ENCODE measurements around the gene SGPL1. TPM values are rescaled to one million over a fixed set of nuclear protein-coding genes. Genes with fewer than 3 reads are reported as not detected.

Gene SGPL1
- total RNA-seq, 1 donor from 2014 or later: 111 TPM

- Mint-ChIP-seq H3K9me3 (ENCODE audit: unreplicated experiment) (peaks cover 3% of the 10 kb centered on the region), H3K27me3 (ENCODE audit: unreplicated experiment) (peaks cover 7% of the 10 kb centered on the region), H3K4me1 (ENCODE audit: low read depth, unreplicated experiment) (peaks cover 21% of the 10 kb centered on the region), H3K4me3 (ENCODE audit: unreplicated experiment) (peak overlapping the region; percentile 15), H3K36me3 (ENCODE audit: unreplicated experiment) (peaks cover 9% of the 10 kb centered on the region), H3K27ac (ENCODE audit: unreplicated experiment) (no peak overlapping the region)
- no peak for TF ChIP-seq CTCF (IDR thresholded peaks at IDR 0.05; ENCODE audit: partially characterized antibody, unreplicated experiment)
- no peak for DNase-seq
Measured at GRCh38 chr10:70889291-70889690, 73.5 kb downstream of the SGPL1 start.

GRCh38 chr10:70890917-70891431 lies 75.2 kb downstream of the SGPL1 start:
- no peak for TF ChIP-seq CTCF (IDR thresholded peaks at IDR 0.05; ENCODE audit: partially characterized antibody, unreplicated experiment)

GRCh38 chr10:70891627-70892026 lies 75.9 kb downstream of the SGPL1 start:
- no peak overlapping the region for H3K4me3 Mint-ChIP-seq (ENCODE audit: unreplicated experiment)
- peaks cover 3% of the 10 kb centered on the region for H3K9me3 Mint-ChIP-seq (ENCODE audit: unreplicated experiment)

More at GRCh38 chr10:70890917-70891431, 75.2 kb downstream of the SGPL1 start:
- Mint-ChIP-seq H3K27me3 (ENCODE audit: unreplicated experiment) (peaks cover 4% of the 10 kb centered on the region), H3K27ac (ENCODE audit: unreplicated experiment) (peak overlapping the region; percentile 41), H3K4me3 (ENCODE audit: unreplicated experiment) (no peak overlapping the region), H3K9me3 (ENCODE audit: unreplicated experiment) (peaks cover 3% of the 10 kb centered on the region), H3K4me1 (ENCODE audit: low read depth, unreplicated experiment) (peaks cover 19% of the 10 kb centered on the region), H3K36me3 (ENCODE audit: unreplicated experiment) (no peaks in the 10 kb centered on the region)
- DNase-seq: peak; percentile 71

GRCh38 chr10:70892631-70893030 lies 76.9 kb downstream of the SGPL1 start:
- Mint-ChIP-seq H3K36me3 (ENCODE audit: unreplicated experiment) (no peaks in the 10 kb centered on the region), H3K9me3 (ENCODE audit: unreplicated experiment) (peaks cover 3% of the 10 kb centered on the region), H3K4me1 (ENCODE audit: low read depth, unreplicated experiment) (peaks cover 18% of the 10 kb centered on the region), H3K4me3 (ENCODE audit: unreplicated experiment) (no peak overlapping the region), H3K27ac (ENCODE audit: unreplicated experiment) (no peak overlapping the region), H3K27me3 (ENCODE audit: unreplicated experiment) (peaks cover 1% of the 10 kb centered on the region)
- no peak for DNase-seq
- no peak for TF ChIP-seq CTCF (IDR thresholded peaks at IDR 0.05; ENCODE audit: partially characterized antibody, unreplicated experiment)

More at GRCh38 chr10:70891627-70892026, 75.9 kb downstream of the SGPL1 start:
- peak overlapping the region; percentile 41 for H3K27ac Mint-ChIP-seq (ENCODE audit: unreplicated experiment)
- no peak for DNase-seq
- TF ChIP-seq CTCF (IDR thresholded peaks at IDR 0.05; ENCODE audit: partially characterized antibody, unreplicated experiment): no peak
- H3K4me1 Mint-ChIP-seq (ENCODE audit: low read depth, unreplicated experiment): peaks cover 19% of the 10 kb centered on the region
- no peaks in the 10 kb centered on the region for H3K36me3 Mint-ChIP-seq (ENCODE audit: unreplicated experiment)
- peaks cover 4% of the 10 kb centered on the region for H3K27me3 Mint-ChIP-seq (ENCODE audit: unreplicated experiment)

GRCh38 chr10:70893227-70894006 lies 77.7 kb downstream of the SGPL1 start:
- Mint-ChIP-seq H3K36me3 (ENCODE audit: unreplicated experiment) (no peaks in the 10 kb centered on the region), H3K4me3 (ENCODE audit: unreplicated experiment) (no peak overlapping the region), H3K4me1 (ENCODE audit: low read depth, unreplicated experiment) (peaks cover 18% of the 10 kb centered on the region), H3K27ac (ENCODE audit: unreplicated experiment) (no peak overlapping the region), H3K27me3 (ENCODE audit: unreplicated experiment) (peaks cover 1% of the 10 kb centered on the region), H3K9me3 (ENCODE audit: unreplicated experiment) (peaks cover 3% of the 10 kb centered on the region)
- DNase-seq: no peak
- no peak for TF ChIP-seq CTCF (IDR thresholded peaks at IDR 0.05; ENCODE audit: partially characterized antibody, unreplicated experiment)

All from glutamatergic neuron (in vitro differentiated cells).